ENCODE measurements around the gene MRE11.

DNA sequence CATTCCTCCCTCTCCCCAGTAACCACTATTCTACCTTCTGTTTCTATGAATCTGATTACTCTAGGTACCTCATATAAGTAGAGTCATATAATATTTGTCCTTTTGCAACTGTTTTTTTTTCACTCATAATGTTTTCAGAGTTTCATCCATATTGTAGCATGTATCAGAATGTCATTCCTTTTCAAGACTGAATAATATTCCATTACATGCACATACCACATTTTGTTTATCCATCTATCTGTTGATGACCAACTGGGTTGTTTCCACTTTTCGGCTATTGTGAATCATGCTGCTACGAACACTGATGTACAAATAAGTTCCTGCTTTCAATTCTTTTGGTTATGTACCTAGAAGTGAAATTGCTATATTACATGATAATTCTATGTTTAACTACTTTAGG, 40.7 kb downstream of the MRE11 start:
- no peak for TF ChIP-seq CTCF (IDR thresholded peaks at IDR 0.05)
- no peak for TF ChIP-seq POLR2A (IDR thresholded peaks at IDR 0.05)
